ENCODE results near the gene FAM3C.

Gene FAM3C

DNA sequence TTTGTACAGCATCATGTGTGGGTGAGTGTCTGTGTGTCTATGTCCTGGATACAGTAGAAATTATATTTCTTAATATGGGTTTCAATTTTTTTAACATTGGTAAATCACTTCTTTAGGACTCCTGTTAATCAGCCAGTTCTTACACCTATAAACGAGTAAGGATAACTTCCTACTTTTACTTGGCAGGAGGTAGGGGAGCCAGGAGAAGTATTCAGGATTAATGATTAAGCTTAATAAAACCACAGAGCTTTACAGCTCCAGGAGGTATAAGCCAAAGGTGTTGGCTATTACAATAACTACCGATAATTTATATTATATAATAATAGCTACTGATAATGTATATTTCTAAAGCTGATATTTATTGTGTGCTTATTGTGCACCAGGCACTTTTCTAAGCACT lies 1.7 kb upstream of the FAM3C start:
- Histone ChIP-seq H3K27me3 (ENCODE audit: insufficient read depth, poor library complexity, severe bottlenecking) (no peaks in the 10 kb centered on the region), H3K27ac (replicated peaks) (no peak overlapping the region), H3K4me3 (replicated peaks; ENCODE audit: insufficient read depth, low read length) (no peak overlapping the region)
- no peak for TF ChIP-seq POLR2AphosphoS5 (IDR thresholded peaks at IDR 0.05; ENCODE audit: low read depth)
- DNase-seq (ENCODE audit: low read depth in 1 of 2, low spot score in 1 of 2) = no peak

DNA sequence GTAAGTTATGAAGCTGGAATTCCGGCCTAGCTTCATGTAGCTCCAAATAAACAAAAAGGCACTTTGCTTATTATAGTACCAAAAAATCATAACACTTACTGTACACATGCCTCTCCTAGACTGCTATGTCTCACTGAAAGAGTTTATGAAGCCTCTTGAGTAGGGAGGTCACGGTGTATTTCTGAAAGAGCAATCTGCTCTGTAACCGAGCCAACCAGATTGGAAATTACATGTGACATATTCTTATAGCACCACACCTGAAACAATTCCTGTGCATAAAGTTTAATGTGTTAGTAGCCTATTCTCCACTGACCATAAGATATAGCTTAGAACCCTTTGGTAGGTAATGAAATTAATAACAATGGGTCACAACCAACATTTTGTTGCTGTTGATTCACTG lies 1.3 kb upstream of the FAM3C start:
- no peaks in the 10 kb centered on the region for H3K27me3 ChIP-seq (ENCODE audit: insufficient read depth, poor library complexity, severe bottlenecking)
- no peak for DNase-seq (ENCODE audit: low read depth in 1 of 2, low spot score in 1 of 2)
- TF ChIP-seq POLR2AphosphoS5 (IDR thresholded peaks at IDR 0.05; ENCODE audit: low read depth) (no peak), GABPA (IDR thresholded peaks at IDR 0.05; ENCODE audit: low read depth) (no peak), SPI1 (IDR thresholded peaks at IDR 0.05; ENCODE audit: borderline replicate concordance, low read depth) (no peak)
- TF ChIP-seq, protein P1, sequence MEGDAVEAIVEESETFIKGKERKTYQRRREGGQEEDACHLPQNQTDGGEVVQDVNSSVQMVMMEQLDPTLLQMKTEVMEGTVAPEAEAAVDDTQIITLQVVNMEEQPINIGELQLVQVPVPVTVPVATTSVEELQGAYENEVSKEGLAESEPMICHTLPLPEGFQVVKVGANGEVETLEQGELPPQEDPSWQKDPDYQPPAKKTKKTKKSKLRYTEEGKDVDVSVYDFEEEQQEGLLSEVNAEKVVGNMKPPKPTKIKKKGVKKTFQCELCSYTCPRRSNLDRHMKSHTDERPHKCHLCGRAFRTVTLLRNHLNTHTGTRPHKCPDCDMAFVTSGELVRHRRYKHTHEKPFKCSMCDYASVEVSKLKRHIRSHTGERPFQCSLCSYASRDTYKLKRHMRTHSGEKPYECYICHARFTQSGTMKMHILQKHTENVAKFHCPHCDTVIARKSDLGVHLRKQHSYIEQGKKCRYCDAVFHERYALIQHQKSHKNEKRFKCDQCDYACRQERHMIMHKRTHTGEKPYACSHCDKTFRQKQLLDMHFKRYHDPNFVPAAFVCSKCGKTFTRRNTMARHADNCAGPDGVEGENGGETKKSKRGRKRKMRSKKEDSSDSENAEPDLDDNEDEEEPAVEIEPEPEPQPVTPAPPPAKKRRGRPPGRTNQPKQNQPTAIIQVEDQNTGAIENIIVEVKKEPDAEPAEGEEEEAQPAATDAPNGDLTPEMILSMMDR (IDR thresholded peaks at IDR 0.05; ENCODE audit: insufficient read depth, low read length) = no peak
- TF ChIP-seq, protein P2, sequence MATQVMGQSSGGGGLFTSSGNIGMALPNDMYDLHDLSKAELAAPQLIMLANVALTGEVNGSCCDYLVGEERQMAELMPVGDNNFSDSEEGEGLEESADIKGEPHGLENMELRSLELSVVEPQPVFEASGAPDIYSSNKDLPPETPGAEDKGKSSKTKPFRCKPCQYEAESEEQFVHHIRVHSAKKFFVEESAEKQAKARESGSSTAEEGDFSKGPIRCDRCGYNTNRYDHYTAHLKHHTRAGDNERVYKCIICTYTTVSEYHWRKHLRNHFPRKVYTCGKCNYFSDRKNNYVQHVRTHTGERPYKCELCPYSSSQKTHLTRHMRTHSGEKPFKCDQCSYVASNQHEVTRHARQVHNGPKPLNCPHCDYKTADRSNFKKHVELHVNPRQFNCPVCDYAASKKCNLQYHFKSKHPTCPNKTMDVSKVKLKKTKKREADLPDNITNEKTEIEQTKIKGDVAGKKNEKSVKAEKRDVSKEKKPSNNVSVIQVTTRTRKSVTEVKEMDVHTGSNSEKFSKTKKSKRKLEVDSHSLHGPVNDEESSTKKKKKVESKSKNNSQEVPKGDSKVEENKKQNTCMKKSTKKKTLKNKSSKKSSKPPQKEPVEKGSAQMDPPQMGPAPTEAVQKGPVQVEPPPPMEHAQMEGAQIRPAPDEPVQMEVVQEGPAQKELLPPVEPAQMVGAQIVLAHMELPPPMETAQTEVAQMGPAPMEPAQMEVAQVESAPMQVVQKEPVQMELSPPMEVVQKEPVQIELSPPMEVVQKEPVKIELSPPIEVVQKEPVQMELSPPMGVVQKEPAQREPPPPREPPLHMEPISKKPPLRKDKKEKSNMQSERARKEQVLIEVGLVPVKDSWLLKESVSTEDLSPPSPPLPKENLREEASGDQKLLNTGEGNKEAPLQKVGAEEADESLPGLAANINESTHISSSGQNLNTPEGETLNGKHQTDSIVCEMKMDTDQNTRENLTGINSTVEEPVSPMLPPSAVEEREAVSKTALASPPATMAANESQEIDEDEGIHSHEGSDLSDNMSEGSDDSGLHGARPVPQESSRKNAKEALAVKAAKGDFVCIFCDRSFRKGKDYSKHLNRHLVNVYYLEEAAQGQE (IDR thresholded peaks at IDR 0.05; ENCODE audit: insufficient replicate concordance, low read depth) = no peak
- H3K4me3 ChIP-seq (replicated peaks; ENCODE audit: insufficient read depth, low read length) = no peak overlapping the region
- H3K27ac ChIP-seq (replicated peaks) = no peak overlapping the region

DNA sequence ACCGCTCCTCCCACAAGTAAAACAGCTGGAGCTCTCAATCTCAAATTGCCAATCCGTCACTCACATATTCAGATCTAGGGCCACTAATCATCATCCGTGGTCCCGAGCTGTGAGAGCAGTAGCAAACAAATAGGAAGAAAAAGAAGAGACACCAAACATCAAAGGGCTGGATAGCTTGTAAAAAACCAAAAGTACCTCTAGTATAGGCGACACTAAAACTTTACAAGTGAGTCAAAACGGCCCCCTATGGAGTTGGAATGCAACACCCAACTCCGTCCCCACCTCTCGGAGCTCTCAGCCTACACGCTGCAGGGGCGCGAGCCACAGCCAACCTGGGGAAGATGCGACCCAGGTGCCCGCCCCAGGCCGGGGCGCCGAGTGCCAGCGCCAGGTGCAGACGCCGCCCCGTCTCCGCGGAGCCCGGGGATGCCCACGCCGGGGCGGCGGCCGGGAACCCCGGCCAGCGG lies 581 bp downstream of the FAM3C start:
- Histone ChIP-seq H3K27ac (replicated peaks) (no peak overlapping the region), H3K27me3 (ENCODE audit: insufficient read depth, poor library complexity, severe bottlenecking) (no peaks in the 10 kb centered on the region), H3K4me3 (replicated peaks; ENCODE audit: insufficient read depth, low read length) (peak overlapping the region; percentile 86)
- TF ChIP-seq, protein P1 (IDR thresholded peaks at IDR 0.05; ENCODE audit: insufficient read depth, low read length) = no peak
- TF ChIP-seq GABPA (IDR thresholded peaks at IDR 0.05; ENCODE audit: low read depth) (no peak), SPI1 (IDR thresholded peaks at IDR 0.05; ENCODE audit: borderline replicate concordance, low read depth) (no peak), POLR2AphosphoS5 (IDR thresholded peaks at IDR 0.05; ENCODE audit: low read depth) (no peak)
- TF ChIP-seq, protein P2 (IDR thresholded peaks at IDR 0.05; ENCODE audit: insufficient replicate concordance, low read depth) = no peak
- peak in 1 of 2 experiments; percentile 15 for DNase-seq (ENCODE audit: low read depth in 1 of 2, low spot score in 1 of 2)

DNA sequence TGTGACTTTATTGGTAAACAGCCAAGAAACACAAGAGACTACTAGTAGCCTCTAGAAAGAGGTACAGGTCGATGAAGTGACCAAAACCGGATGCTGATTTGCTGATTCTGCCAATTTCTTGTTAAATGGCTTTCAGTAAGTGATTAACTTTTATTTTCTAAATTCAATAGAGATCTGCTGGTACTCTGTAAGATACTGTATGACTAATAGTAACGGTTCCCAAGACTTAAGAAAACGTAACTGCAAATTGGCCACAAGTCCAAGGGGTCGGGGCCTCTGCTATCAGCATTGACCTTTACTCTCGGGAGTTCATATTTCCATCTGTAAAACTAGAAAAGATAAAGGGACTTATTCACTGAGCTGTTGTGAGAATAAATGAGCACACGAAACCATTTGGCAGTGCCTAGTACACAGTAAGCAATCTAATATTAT lies 1.4 kb downstream of the FAM3C start:
- no peaks in the 10 kb centered on the region for H3K27me3 ChIP-seq (ENCODE audit: insufficient read depth, poor library complexity, severe bottlenecking)
- DNase-seq (ENCODE audit: low read depth in 1 of 2, low spot score in 1 of 2) = no peak
- no peak overlapping the region for H3K27ac ChIP-seq (replicated peaks)
- H3K4me3 ChIP-seq (replicated peaks; ENCODE audit: insufficient read depth, low read length) = no peak overlapping the region
- TF ChIP-seq GABPA (IDR thresholded peaks at IDR 0.05; ENCODE audit: low read depth) = no peak
- TF ChIP-seq, protein P1 (IDR thresholded peaks at IDR 0.05; ENCODE audit: insufficient read depth, low read length) = no peak
- TF ChIP-seq, protein P2 (IDR thresholded peaks at IDR 0.05; ENCODE audit: insufficient replicate concordance, low read depth) = no peak
- no peak for TF ChIP-seq POLR2AphosphoS5 (IDR thresholded peaks at IDR 0.05; ENCODE audit: low read depth)
- TF ChIP-seq SPI1 (IDR thresholded peaks at IDR 0.05; ENCODE audit: borderline replicate concordance, low read depth) = no peak
